ENCODE results near the gene MEOX1.

DNA sequence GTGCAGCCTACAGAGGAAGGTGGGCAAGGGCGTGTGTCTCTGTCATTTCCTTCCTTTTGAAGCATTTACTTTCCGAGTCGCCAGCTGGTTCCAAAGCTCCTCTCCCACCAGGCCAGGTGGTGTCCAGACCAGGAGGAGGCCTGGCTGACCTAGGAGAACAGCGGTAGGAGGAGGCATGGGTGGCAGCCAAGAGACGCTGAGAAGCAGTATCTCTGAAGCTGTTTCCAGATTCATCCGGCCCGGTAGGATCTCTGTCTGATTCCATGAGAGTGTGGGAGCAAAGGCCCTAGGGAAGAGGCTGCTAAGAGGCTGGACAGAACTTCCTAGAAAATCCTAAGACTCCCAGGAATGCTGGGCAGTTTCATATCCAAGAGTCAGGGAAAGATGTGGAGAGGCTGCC lies 20.3 kb downstream of the MEOX1 start:
- no peak for TF ChIP-seq EZH2 (IDR thresholded peaks at IDR 0.05; ENCODE audit: insufficient read depth, low read length)
- TF ChIP-seq, protein P1, sequence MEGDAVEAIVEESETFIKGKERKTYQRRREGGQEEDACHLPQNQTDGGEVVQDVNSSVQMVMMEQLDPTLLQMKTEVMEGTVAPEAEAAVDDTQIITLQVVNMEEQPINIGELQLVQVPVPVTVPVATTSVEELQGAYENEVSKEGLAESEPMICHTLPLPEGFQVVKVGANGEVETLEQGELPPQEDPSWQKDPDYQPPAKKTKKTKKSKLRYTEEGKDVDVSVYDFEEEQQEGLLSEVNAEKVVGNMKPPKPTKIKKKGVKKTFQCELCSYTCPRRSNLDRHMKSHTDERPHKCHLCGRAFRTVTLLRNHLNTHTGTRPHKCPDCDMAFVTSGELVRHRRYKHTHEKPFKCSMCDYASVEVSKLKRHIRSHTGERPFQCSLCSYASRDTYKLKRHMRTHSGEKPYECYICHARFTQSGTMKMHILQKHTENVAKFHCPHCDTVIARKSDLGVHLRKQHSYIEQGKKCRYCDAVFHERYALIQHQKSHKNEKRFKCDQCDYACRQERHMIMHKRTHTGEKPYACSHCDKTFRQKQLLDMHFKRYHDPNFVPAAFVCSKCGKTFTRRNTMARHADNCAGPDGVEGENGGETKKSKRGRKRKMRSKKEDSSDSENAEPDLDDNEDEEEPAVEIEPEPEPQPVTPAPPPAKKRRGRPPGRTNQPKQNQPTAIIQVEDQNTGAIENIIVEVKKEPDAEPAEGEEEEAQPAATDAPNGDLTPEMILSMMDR (IDR thresholded peaks at IDR 0.05; ENCODE audit: insufficient read depth, low read depth, low read length): no peak
